OCI-LY7 (cell line): ENCODE data around the gene KCTD5.

Source experiments
- EZH2phosphoT487 ChIP-seq: fragments of 200-600 bp; sonication (generic); IDR thresholded peaks from 2 replicates; pipeline ENCODE4 v1.6.1; 2018; ENCODE audit warnings: low read depth, borderline replicate concordance, mild to moderate bottlenecking, mixed run types, antibody characterized with exemption, low read length, moderate library complexity, mixed read lengths
- TF ChIP-seq, protein P1 (sequence below): fragments of 200-600 bp; sonication (generic); conservative IDR thresholded peaks from 2 replicates; pipeline ENCODE4 v1.5.1; 2014; ENCODE audit warnings: mild to moderate bottlenecking, antibody characterized with exemption, low read length, moderate library complexity, mixed read lengths

- TF ChIP-seq, protein P1, sequence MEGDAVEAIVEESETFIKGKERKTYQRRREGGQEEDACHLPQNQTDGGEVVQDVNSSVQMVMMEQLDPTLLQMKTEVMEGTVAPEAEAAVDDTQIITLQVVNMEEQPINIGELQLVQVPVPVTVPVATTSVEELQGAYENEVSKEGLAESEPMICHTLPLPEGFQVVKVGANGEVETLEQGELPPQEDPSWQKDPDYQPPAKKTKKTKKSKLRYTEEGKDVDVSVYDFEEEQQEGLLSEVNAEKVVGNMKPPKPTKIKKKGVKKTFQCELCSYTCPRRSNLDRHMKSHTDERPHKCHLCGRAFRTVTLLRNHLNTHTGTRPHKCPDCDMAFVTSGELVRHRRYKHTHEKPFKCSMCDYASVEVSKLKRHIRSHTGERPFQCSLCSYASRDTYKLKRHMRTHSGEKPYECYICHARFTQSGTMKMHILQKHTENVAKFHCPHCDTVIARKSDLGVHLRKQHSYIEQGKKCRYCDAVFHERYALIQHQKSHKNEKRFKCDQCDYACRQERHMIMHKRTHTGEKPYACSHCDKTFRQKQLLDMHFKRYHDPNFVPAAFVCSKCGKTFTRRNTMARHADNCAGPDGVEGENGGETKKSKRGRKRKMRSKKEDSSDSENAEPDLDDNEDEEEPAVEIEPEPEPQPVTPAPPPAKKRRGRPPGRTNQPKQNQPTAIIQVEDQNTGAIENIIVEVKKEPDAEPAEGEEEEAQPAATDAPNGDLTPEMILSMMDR, result no peak
- TF ChIP-seq EZH2phosphoT487, result no peak
Measured at GRCh38 chr16:2744711-2745110, 62.4 kb downstream of the KCTD5 start.
